Esophagus squamous epithelium (tissue), 5 donors: ENCODE data around the gene FN3K. TPM values are rescaled to one million over a fixed set of nuclear protein-coding genes. Genes with fewer than 3 reads are reported as not detected.

Experiments used
- DNase-seq: peaks from one replicate; lab custom pipeline; 2025; lab: John Stamatoyannopoulos, UW
- H3K27ac ChIP-seq, 4 donors: fragments of 200-600 bp; sonication (generic); one replicate each; pipeline ENCODE4 v1.5.1; 2016 to 2019; ENCODE audit warnings: mild to moderate bottlenecking in 1 of 4
- H3K27me3 ChIP-seq, 4 donors: fragments of 200-600 bp; sonication (generic); 1 replicate in 3 of 4; 2 replicates in 1 of 4; pipeline versions ENCODE4 v1.5.1 to v1.6.0; 2017 to 2021; ENCODE audit warnings: antibody characterized with exemption in 1 of 4
- H3K36me3 ChIP-seq, 3 donors: fragments of 200-600 bp; sonication (generic); one replicate each; pipeline ENCODE4 v1.5.1; 2016 to 2019
- H3K4me1 ChIP-seq, 3 donors: fragments of 200-600 bp; sonication (generic); one replicate each; pipeline ENCODE4 v1.5.1; 2017 to 2019
- H3K4me3 ChIP-seq, 4 donors: fragments of 200-600 bp; sonication (generic); 1 replicate in 3 of 4; 2 replicates in 1 of 4; pipeline ENCODE4 v1.5.1; 2016 to 2019; ENCODE audit warnings: mild to moderate bottlenecking in 2 of 4, moderate library complexity in 1 of 4
- H3K9me3 ChIP-seq, 3 donors: fragments of 200-600 bp; sonication (generic); one replicate each; pipeline ENCODE4 v1.5.1; 2016 to 2019
- CTCF ChIP-seq, 6 experiments: fragments of 450-650 bp in 4 of 6; fragments of 200-600 bp in 2 of 6; sonication (generic) in 2 of 6; IDR thresholded peaks; one replicate each; pipeline ENCODE4 v1.5.1; 2016 to 2019; ENCODE audit warnings: antibody characterized with exemption in 6 of 6, mild to moderate bottlenecking in 4 of 6, moderate library complexity in 4 of 6
- POLR2A ChIP-seq, 4 donors: fragments of 450-650 bp; IDR thresholded peaks; one replicate each; pipeline ENCODE4 v1.6.1; 2017; ENCODE audit warnings: antibody characterized with exemption in 4 of 4, mild to moderate bottlenecking in 4 of 4, moderate library complexity in 3 of 4
- WGBS, 2 donors: methylation state at CpG; one replicate each; pipeline ENCODE4 v1.1.5; 2018; 5-methylcytosine and 5-hydroxymethylcytosine counted together
- intact Hi-C: fragments of 100-400 bp; cut with DNase I; formaldehyde crosslinking; loops from one replicate; pipeline ENCODE4 v1.15.0; 2022
- total RNA-seq, 4 donors: library from RNA; depleted of rRNA; stranded (reverse); fragments of >200 nt; gene quantifications; one replicate each; pipeline ENCODE4 v1.1.0, GENCODE V29; 2016
- donor health status: DM: yes; HTN: yes; CAD: no.

The FN3K gene
- total RNA-seq, 4 donors from 2014 or later: 0.44 to 10.2 (median 2.3) TPM; not detected in 1

- no peak overlapping the region for H3K4me3 ChIP-seq
- no peak overlapping the region for H3K27ac ChIP-seq
- H3K27me3 ChIP-seq: no peaks in the 10 kb centered on the region
- peaks cover 0 to 3% (median 2%) of the 10 kb centered on the region in 3 donors for H3K4me1 ChIP-seq
- WGBS, 2 donors: 87 to 90% methylated on average over 20 to 26 of the region's 26 CpGs
- no peak for TF ChIP-seq POLR2A (IDR thresholded peaks at IDR 0.05)
- TF ChIP-seq CTCF (IDR thresholded peaks at IDR 0.05): no peak
- H3K36me3 ChIP-seq: peaks cover 12 to 100% (median 13%) of the 10 kb centered on the region in 3 donors
- intact Hi-C loops: no loop called here
- H3K9me3 ChIP-seq: no peaks in the 10 kb centered on the region
- DNase-seq: no peak
Measured at GRCh38 chr17:82723169-82723807, 12.1 kb upstream of the FN3K start.

GRCh38 chr17:82726427-82726826 lies 9.0 kb upstream of the FN3K start:
- intact Hi-C loops: no loop called here
- no peaks in the 10 kb centered on the region for H3K9me3 ChIP-seq
- no peak overlapping the region for H3K4me3 ChIP-seq
- DNase-seq: no peak
- H3K27ac ChIP-seq: no peak overlapping the region
- H3K27me3 ChIP-seq: no peaks in the 10 kb centered on the region
- TF ChIP-seq POLR2A (IDR thresholded peaks at IDR 0.05) (no peak), CTCF (IDR thresholded peaks at IDR 0.05) (no peak)
- no CpG with 5 or more reads among the region's 10 CpGs for WGBS, 2 donors
- H3K4me1 ChIP-seq: no peaks in the 10 kb centered on the region
- peaks cover 6 to 92% (median 6%) of the 10 kb centered on the region in 3 donors for H3K36me3 ChIP-seq

- 86 to 98% methylated on average over 30 to 39 of the region's 48 CpGs for WGBS, 2 donors
- no peaks in the 10 kb centered on the region for H3K27me3 ChIP-seq
- H3K36me3 ChIP-seq: peaks cover 0 to 84% (median 6%) of the 10 kb centered on the region in 3 donors
- intact Hi-C loops: no loop called here
- no peak overlapping the region for H3K27ac ChIP-seq
- DNase-seq: no peak
- H3K4me3 ChIP-seq: no peak overlapping the region
- TF ChIP-seq CTCF (IDR thresholded peaks at IDR 0.05) (no peak), POLR2A (IDR thresholded peaks at IDR 0.05) (no peak)
- H3K9me3 ChIP-seq: peaks cover 0 to 16% (median 6%) of the 10 kb centered on the region in 3 donors
- H3K4me1 ChIP-seq: peaks cover 0 to 4% (median 0%) of the 10 kb centered on the region in 3 donors
Measured at GRCh38 chr17:82729479-82730260, 5.7 kb upstream of the FN3K start.

GRCh38 chr17:82732118-82732743 lies 3.2 kb upstream of the FN3K start:
- H3K27ac ChIP-seq: no peak overlapping the region
- intact Hi-C loops: no loop called here
- no peaks in the 10 kb centered on the region for H3K27me3 ChIP-seq
- DNase-seq: no peak
- H3K9me3 ChIP-seq: peaks cover 0 to 16% (median 6%) of the 10 kb centered on the region in 3 donors
- TF ChIP-seq POLR2A (IDR thresholded peaks at IDR 0.05) (no peak), CTCF (IDR thresholded peaks at IDR 0.05) (no peak)
- H3K36me3 ChIP-seq: peaks cover 0 to 59% (median 0%) of the 10 kb centered on the region in 3 donors
- 89 to 94% methylated on average over 10 to 11 of the region's 13 CpGs for WGBS, 2 donors
- peaks cover 10 to 24% (median 15%) of the 10 kb centered on the region in 3 donors for H3K4me1 ChIP-seq
- H3K4me3 ChIP-seq: no peak overlapping the region
